HS-27A (cell line): ENCODE results near the gene C9orf152.

Experiments
- DNase-seq: peaks from one replicate; pipeline ENCODE4 v3.0.0-alpha.2; 2012; ENCODE audit warnings: low read depth, missing footprints

The C9orf152 gene

DNA sequence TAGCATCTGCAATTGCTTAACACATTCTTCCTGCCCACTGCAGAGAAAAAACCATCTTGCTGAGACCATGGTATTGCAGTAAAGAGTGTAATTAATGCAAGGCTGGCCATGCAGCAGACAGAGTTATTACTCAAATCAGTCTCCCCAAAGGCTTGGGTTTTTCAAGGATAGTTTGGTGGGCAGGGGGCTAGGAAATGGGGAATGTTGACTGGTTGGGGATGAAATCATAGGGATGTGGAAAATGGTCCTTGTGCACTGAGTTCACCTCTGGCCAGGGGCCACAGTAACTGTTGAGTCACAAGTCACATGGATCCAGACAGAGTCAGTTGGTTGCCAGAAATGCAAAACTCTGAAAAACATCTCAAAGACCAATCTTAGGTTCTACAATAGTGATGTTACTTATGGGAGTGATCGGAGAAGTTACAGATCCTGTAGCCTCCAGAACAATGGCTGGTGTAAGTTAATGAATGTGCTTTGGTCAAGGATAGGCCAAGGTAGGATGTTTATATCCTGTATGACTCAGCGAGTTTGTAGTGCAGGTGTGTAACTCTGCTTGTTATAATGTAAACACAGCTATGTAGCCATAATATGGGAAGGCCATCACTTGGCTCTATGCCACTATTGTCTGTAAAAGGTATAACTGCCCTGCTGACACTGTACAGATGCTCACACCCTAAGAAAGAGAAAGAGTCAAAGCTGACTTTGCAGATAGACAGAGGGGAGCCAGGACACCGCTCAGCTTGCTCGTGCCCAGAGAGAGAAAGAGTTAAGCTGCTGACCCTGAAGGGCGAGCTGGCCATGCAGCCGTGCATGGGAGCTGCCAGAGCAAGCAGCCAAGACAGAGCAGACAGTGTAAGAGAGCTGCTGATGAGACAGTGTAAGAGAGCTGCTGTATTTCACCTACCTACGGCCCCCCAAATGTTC is 27.2 kb downstream of the C9orf152 start:
- DNase-seq = peak; percentile 14

DNA sequence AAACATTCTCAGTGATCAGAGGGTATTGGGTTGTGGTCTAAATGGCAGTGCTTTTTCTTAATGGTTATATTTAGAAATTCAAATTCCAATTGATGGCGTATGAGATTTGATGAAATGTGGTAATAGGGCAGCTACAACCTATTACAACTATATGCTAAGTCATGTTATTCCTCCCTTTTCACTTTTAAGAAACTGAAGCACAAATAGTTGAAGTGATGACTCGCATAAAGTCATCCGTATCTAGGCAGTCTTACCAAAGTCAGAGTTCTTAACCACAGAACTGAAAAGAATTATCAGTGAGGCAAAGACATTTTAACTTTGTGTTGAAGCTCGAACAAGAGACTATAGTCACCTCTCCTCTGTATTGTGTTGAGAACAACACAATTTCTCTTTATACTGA is 28.2 kb downstream of the C9orf152 start:
- DNase-seq = peak; percentile 22

DNA sequence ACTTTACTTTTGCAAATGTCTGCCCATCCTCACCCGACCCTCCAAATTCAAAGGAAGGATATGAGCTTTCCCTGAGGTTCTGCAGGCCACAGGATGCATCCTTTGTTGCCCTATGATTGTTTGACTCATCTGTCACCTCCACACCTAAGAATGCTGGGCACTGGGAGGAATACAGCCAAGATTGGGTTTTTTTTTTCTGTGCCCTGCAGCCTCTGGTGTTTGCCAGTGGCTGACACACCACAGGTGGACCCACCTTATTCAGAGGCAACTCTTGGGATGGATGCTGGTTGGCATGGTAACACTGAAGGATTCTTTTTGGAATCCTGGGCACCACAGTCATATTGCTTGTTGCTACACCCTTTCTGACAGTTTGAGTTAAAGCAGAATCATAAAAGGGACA is 29.7 kb downstream of the C9orf152 start:
- no peak for DNase-seq

DNA sequence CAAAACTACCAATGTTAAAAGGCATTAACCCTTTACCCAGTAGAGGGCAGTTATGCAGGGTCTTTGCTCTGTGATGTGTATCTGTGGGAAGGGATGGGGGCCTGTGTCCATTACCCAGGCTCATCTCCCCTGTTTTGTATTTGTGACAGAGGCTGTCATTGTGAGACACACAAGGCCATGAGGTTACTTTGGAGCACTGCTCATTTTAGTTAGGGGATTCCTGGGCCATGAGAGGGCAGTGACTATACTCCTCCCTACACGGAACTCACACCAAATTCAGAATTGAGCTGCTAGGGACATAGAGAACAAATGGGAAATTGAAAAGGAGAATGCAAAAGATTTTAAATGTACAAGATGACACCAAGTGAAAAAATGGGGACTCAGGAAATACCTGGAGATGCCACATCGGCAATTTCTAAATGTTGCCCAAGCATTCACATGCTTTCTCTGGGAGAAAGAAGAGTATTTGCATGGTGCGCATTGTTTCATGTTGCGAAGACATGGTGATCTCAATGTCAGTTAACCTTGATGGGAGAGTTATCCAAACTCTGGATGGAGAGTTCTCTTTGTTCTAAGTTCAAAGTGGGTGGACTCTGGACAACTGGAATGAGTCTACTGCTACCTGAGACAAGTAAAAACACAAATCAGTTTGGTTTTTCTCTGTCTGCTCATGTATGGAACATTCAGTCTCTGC is 32.5 kb downstream of the C9orf152 start:
- DNase-seq = no peak

DNA sequence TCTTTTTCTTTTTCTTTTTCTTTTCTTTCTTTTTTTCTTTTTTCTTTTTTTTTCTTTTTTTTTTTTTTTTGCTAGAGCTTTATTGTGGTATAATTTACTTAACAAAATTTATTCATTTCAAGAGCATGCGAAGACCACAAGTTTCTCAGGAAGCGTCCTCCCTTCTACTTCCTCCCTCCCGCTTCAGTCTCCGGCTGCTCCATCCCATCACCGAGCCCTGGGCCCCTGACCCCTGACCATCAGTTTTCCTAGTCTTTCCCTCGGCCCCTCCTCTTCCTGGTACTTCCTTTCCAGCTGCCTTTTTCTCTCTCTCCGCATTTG is 34.7 kb downstream of the C9orf152 start:
- DNase-seq = no peak

DNA sequence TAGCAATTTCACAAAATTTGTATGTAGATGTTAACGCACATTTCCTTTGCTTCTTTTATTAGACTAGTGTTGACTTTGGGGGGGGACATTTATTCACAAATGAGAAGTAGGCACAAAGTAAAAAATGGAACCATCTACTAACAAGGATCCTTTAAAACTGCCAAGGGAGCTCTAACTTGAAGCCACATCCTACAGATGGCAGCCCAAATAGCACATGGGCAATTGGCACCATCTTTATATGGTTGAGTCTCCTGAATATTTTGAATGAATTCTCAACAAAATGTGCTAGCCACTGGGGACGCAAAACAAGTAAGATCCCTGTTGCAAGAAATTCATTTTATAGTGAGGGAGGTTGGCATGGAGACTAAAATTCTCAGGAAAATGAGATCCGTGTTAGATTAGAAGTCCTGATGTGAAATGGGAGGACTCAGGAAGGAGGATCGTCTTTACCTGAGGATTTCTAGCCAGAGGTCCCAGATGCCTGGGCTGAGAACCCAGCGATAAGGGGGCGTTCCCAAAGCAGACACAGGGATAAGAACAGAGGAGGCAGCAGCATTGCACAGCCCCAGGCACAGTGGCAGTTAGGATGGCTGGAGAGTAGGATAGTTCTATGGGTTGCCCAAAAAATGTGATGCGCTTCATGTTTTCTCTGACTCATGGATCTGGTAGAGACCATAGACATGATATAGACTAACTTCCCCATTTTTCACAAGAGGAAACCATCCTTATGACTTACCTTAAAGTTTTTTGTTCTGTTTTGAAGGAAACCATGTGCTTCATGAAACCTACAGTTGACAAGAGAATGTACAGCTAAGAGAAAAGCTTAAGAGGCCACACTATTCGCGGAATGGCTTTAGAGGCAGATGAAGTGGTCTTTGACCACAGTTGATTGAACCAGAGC is 37.4 kb downstream of the C9orf152 start:
- no peak for DNase-seq

DNA sequence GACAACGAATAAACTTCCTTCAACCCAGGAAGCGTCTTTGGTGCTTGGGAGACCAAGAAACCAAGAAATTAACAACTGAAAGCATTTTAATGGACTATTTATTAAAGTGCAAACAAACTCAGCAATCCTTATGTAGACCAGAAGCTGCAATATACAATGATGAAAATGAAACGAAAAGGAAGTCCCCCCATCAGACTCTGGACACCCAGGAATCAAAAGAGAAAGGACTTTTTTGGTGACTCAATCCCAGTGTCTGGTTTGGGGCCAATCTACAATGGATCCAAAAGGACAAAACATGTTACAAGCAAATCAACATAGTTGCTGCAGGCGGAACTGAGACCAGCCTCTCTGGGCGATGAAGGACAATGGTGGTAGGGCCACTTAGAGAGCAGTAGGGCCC is 39.5 kb downstream of the C9orf152 start:
- no peak for DNase-seq

DNA sequence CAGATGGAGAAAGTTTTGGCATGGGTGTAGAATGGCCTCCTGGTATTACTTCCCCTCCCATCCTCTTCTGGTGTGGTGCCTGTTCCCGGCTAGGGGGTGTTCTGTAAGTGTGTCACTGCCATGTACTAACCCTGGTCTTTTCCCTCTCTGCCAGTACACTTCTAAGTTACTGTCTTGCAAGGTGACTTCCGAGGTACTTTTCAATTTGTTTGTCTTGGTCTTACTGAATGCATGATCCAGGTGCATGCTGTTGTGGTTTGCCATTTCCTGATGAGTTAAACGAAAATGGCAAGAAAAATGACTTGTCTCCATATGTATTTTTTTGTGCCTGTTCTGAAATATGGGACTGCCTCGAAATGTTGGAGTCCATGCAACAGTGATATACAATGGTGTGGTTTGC is 46.0 kb downstream of the C9orf152 start:
- no peak for DNase-seq

DNA sequence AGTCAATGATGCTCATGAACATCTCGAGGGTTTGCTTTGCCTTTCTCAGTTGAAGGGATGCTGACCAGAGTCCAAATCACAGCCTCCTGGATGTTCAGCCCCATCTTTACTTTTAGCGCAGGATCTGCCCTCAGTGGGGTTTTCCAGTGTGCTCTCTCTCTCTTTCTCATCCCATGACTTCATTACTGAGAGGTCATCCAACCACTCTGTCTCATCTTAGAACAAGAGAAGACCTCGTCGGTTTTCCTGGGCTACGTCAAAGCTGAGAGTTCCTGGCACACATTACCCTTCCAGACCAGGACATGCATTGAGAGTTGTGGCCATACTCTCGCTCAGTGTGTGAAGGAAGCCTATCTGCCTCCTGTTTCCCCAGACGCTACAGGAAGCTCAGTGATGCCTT is 47.3 kb downstream of the C9orf152 start:
- DNase-seq = no peak

DNA sequence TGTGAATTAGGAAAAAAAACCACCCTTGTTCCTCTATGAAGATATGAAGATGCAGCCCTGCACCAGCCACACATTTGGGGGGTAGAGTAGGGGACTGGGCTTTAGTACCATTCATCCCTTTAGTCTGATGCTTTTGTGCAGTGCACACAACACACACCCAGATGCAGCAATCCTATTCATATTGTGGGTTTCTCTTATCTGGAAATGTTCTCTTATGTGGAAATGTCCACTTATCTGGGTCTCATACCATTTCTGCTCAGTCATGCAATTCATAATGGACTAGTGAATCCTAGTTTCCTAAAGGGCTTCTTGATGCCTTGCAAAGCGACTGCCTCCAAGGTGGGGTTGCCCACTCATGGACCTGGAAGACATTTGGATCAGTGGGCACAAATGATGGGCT is 47.8 kb downstream of the C9orf152 start:
- DNase-seq = no peak

DNA sequence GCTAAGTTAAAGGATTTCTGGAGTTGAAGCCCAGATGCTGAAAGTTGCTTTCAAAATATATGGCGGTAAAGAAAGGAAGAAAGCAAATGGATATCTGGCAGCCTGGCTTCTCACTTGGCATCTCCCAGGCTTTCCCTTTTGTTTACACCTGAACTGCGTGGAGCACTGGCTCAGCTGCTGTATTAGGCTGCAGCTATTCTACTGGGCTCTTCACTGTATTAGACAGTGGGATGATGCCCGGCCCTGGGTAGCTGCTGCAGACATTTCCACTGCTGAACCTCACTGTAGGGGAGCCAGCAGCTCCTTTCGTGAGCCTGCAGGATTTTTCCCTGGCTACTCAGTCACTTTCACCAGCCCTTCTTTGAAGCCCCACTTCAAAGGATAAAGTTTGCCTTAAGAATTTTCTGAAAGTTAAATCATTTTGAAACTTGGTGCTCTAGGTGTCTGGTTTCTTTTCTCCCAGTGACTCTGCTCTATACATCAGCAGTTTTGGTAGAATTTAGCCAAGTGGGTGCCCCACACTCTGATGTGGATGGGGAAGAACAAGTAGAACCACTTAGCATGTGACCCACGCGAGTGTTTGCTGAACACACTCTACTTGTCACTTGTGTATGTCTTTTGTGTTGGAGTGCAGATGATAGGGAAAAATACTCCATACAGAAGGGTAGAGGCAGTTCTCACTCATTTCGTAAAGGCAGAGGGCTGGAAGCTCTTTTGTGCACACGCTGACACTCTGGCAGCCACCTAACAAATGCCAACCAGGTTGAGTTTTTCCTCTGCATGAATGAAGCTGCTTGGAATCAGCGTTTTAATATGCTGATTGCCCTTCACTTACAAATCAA is 49.9 kb downstream of the C9orf152 start:
- DNase-seq = no peak

DNA sequence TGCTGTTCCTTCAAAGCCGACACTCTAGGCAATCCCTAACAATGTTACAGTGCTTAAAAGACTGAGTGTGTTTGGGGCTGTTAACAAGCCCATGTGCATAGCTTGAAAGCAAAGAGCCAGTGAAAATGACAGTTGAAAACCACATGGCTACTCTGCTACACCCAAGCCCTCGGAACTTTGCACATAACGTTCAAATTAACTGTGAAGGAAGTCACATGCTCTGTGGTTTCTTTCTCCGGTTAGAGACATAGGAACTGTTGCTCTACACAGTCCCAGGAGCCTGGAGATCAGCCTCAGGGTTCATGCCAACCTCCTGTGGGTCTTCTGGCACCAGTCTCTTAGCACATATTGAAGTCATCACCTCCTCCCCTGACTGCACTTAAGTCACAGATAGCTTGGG is 51.1 kb downstream of the C9orf152 start:
- no peak for DNase-seq

DNA sequence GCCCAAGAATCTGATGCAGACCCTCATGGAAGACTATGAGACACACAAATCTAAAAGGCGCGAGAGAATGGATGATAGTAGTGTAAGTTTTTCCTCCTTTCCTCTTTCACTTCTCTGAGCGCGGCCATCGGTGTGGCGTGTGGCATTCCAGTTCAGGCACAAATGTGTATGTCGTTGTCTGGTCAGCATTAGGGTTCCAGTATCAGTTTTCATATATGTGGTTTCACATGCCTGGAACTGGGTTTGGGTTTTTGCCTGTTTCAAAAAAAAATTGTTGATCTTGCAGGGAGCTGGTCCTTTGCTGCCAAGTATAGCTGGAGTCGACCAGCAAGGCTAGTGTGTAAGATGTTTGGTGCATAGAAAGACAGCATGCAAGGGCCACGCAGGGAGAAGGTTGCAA is 51.5 kb downstream of the C9orf152 start:
- no peak for DNase-seq

DNA sequence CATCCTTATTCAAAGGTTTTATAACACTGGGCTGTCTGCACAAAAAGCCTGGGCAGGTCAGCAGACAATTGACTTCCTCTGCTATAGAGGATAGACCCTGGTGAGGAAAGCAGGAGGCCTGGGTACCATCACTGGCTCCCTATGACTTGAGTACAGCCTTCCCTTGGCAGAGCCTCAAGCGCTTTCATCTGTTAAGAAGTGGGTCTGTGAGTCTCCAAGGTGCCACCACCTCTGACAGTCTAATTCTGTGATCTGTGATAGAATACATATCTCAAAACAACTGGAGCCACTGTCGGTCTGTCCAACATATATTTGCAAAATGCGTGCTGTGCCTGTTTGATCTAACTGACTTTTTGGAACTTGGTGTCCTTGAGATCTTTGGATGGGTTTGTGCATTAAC is 52.2 kb downstream of the C9orf152 start:
- DNase-seq = no peak

DNA sequence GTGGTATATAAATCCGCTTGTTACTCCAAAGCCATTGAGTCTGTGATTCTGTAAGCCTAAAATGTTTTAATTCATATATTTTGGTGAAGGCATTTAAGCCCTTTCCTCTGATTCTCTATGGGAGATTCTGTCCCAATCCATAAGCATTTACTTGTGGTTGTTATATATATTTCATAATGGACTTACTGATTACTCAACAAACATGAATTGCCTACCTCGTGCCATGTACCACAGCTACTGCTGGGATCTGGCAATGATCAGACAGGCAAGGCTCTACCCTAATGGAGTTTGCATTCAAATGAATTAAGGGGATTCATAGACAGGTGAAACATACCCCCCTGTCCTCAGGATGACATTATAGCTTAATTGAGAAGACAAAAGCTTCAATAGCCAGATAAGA is 54.5 kb downstream of the C9orf152 start:
- no peak for DNase-seq

DNA sequence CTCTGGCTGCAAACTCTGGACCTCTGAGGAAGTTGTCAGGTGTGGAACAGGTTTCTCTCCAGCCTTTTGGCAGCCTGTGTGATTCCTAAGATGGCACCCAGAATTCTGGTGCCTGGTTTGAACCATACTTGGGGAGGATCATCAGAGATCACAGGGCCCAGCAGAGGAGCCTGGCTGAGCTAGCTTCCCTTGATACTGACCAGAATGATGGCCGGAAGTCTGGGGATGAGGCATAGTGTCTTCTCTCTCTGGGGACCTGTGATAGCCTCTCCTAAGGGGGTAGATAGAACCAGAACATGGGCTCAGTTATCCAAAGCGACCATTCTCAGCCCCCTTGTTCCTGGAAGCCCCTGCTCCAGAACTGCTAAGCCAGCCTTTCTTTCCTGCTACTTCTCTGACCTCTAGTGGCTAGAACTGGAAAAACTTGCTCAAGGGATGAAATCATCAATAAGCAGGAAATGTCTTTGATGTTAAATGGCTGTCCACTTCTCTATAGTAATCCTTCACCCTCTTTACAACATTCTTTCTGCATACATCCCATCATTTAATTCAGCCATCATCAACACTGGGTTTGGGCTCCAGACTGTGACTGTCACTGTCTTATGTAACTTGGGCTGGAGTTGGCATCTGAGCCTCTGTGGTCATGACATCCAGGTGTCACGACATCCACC is 55.1 kb downstream of the C9orf152 start:
- DNase-seq = peak; percentile 26
